Activated CD8-positive, alpha-beta memory T cell treated with anti-CD3 and anti-CD28 coated beads, Interleukin-2, amount 50 U/mL, for 24 hours (primary cell): ENCODE results near the gene THG1L.

Experiments used
- DNase-seq: peaks from one replicate; pipeline ENCODE4 v3.0.0-alpha.2; 2020; ENCODE audit errors: extremely low read depth

THG1L gene

GRCh38 chr5:157758706-157759105, 27.5 kb downstream of the THG1L start:
- DNase-seq = no peak

- DNase-seq = no peak
Observed at GRCh38 chr5:157761690-157762621, 30.7 kb downstream of the THG1L start.

- DNase-seq = no peak
Observed at GRCh38 chr5:157764531-157764930, 33.3 kb downstream of the THG1L start.

GRCh38 chr5:157766442-157766841, 35.2 kb downstream of the THG1L start:
- no peak for DNase-seq

- DNase-seq = no peak
Observed at GRCh38 chr5:157766902-157767301, 35.7 kb downstream of the THG1L start.

- DNase-seq = no peak
Observed at GRCh38 chr5:157767689-157768088, 36.5 kb downstream of the THG1L start.

- DNase-seq = no peak
Observed at GRCh38 chr5:157770665-157771064, 39.4 kb downstream of the THG1L start.

GRCh38 chr5:157772127-157772526, 40.9 kb downstream of the THG1L start:
- DNase-seq = no peak

GRCh38 chr5:157778121-157778805, 47.0 kb downstream of the THG1L start:
- no peak for DNase-seq

GRCh38 chr5:157779221-157779620, 48.0 kb downstream of the THG1L start:
- DNase-seq = no peak

- no peak for DNase-seq
Observed at GRCh38 chr5:157785801-157786200, 54.6 kb downstream of the THG1L start.
